SK-N-MC (cell line): ENCODE data around the gene ABL1.
"Not testable (repeated sequence)": the region's sequence is repeated elsewhere in the genome, so short reads cannot be mapped to it uniquely, and the experiment has no call there.

Experiments used
- EZH2 ChIP-seq: fragments of 200-600 bp; sonication (generic); IDR thresholded peaks from one replicate; pipeline ENCODE4 v1.6.1; 2017; ENCODE audit warnings: antibody characterized with exemption
- FOXP2 ChIP-seq: optimal IDR thresholded peaks from 2 replicates; pipeline ENCODE3; 2011; ENCODE audit warnings: mild to moderate bottlenecking, moderate library complexity; ENCODE audit not compliant: insufficient read depth; ENCODE audit errors: extremely low read length, control extremely low read depth

DNA sequence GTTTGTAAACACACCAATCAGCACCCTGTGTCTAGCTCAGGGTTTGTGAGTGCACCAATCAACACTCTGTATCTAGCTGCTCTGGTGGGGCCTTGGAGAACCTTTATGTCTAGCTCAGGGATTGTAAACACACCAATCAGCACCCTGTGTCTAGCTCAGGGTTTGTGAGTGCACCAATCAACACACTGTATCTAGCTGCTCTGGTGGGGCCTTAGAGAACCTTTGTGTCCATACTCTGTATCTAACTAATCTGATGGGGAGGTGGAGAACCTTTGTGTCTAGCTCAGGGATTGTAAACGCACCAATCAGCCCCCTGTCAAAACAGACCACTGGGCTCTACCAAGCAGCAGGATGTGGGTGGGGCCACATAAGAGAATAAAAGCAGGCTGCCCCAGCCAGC, 75.6 kb downstream of the ABL1 start:
- TF ChIP-seq EZH2, FOXP2: not testable (repeated sequence)
